Panc1 (cell line): ENCODE data around the gene RHBG. TPM values are rescaled to one million over a fixed set of nuclear protein-coding genes. Genes with fewer than 3 reads are reported as not detected.

Source experiments
- ATAC-seq: fragments of 200-7000 bp; cut with Tn5 transposase; 2 replicates; pipeline ENCODE4 v1.9.1; 2020; ENCODE audit warnings: mild to moderate bottlenecking, moderate library complexity
- BruUV-seq: library from RNA; stranded (reverse); fragments of 400-500 nt; replicated peaks from 2 replicates; lab custom pipeline; 2021; lab: Mats Ljungman, UMichigan
- CTCF ChIA-PET: fragments of 300-600 bp; sonication (Branson Sonifier 250); formaldehyde crosslinking; loops from one replicate; lab custom pipeline; 2022; ENCODE audit warnings: antibody characterized with exemption; lab: Charles Lee
- POLR2A ChIA-PET: fragments of 300-600 bp; sonication (Branson Sonifier 250); formaldehyde crosslinking; loops from one replicate; lab custom pipeline; 2022; ENCODE audit warnings: antibody characterized with exemption; lab: Charles Lee
- DNase-seq: peaks from one replicate; pipeline ENCODE4 v3.0.0-alpha.2; 2010; ENCODE audit warnings: low read depth, low spot score
- H3K27ac ChIP-seq: 2 replicates; pipeline ENCODE4 v1.5.1; 2011; ENCODE audit warnings: mild to moderate bottlenecking, low read length, inconsistent platforms
- H3K27me3 ChIP-seq: fragments of 200-500 bp; sonication (Bioruptor generic); 2 replicates; pipeline ENCODE4 v1.6.0; 2014; ENCODE audit warnings: low read length, inconsistent platforms; ENCODE audit not compliant: control insufficient read depth, insufficient read depth
- H3K36me3 ChIP-seq: fragments of 200-500 bp; sonication (Bioruptor generic); 2 replicates; pipeline ENCODE4 v1.5.1; 2014; ENCODE audit warnings: inconsistent platforms, mild to moderate bottlenecking, low read length, moderate library complexity; ENCODE audit not compliant: control insufficient read depth, insufficient read depth
- H3K4me1 ChIP-seq: 2 replicates; pipeline ENCODE4 v1.5.1; 2011; ENCODE audit warnings: inconsistent platforms, mild to moderate bottlenecking, low read length, moderate library complexity; ENCODE audit not compliant: control insufficient read depth, insufficient read depth
- H3K4me3 ChIP-seq, 2 experiments: 2 replicates each; pipeline ENCODE4 v1.5.1; 2011 to 2012; ENCODE audit warnings: low read depth in 2 of 2, low read length in 2 of 2, mild to moderate bottlenecking in 2 of 2, inconsistent platforms in 1 of 2, moderate library complexity in 1 of 2
- H3K9me3 ChIP-seq: fragments of 200-500 bp; sonication (Bioruptor generic); 2 replicates; pipeline ENCODE4 v1.5.1; 2014; ENCODE audit warnings: low read depth, mild to moderate bottlenecking, inconsistent platforms, low read length, moderate library complexity; ENCODE audit not compliant: control insufficient read depth, insufficient read depth
- POLR2AphosphoS5 ChIP-seq: IDR thresholded peaks from 2 replicates; pipeline ENCODE4 v1.6.1; 2012; ENCODE audit warnings: mild to moderate bottlenecking, low read depth, low read length, moderate library complexity
- SIN3A ChIP-seq: IDR thresholded peaks from 2 replicates; pipeline ENCODE4 v1.6.1; 2012; ENCODE audit warnings: low read depth, mild to moderate bottlenecking, low read length, moderate library complexity, borderline replicate concordance; ENCODE audit not compliant: insufficient read depth
- TCF7L2 ChIP-seq: IDR thresholded peaks from 2 replicates; pipeline ENCODE4 v1.6.1; 2011; ENCODE audit warnings: mild to moderate bottlenecking, low read depth, low read length, inconsistent platforms
- in situ Hi-C: cut with HindIII; loops from 2 replicates; pipeline ENCODE4 v1.10.0; 2016; ENCODE audit warnings: low sequenced_read_pairs, low pct_unique_long_range_greater_than_20kb
- intact Hi-C: fragments of 100-400 bp; cut with micrococcal nuclease; formaldehyde crosslinking; loops from one replicate; pipeline ENCODE4 v1.10.0; 2022; ENCODE audit not compliant: unreplicated experiment
- total RNA-seq: library from RNA; stranded (reverse); gene quantifications from one replicate; pipeline ENCODE4 v1.2.1, GENCODE V29; 2021; ENCODE audit not compliant: unreplicated experiment
- TF ChIP-seq, protein P1 (sequence below), 2 experiments: IDR thresholded peaks; 2 replicates each; pipeline ENCODE4 v1.6.1; 2011 to 2012; ENCODE audit warnings: low read depth in 2 of 2, control low read depth in 1 of 2, low read length in 1 of 2, mild to moderate bottlenecking in 1 of 2, moderate library complexity in 1 of 2; ENCODE audit not compliant: insufficient read depth in 1 of 2
- TF ChIP-seq, protein P2 (sequence below): fragments of 450-650 bp; IDR thresholded peaks from 2 replicates; pipeline ENCODE4 v1.5.1; 2017; ENCODE audit warnings: mild to moderate bottlenecking

The RHBG gene
- total RNA-seq, 1 experiment from 2014 or later = 0.28 TPM

DNA sequence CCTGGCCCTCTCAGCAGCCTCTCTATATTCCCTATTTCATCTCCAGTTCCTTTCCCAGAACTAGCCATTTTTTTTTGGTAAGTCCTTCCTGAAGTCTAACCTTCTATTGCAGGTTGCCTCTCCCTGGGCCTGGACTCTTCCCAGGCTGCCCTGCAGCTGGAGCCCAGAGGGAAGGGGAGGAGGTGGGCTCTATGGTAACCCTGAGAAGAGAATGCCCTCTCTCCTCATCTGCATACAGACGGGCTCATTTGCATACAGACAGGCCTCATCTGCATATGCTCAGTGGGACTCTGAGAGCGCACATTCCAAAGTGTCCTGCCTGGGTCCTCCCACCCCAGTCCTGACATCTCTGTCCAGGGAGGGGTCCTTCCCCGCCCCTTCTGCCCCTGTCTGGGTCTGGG is 32.7 kb downstream of the RHBG start:
- BruUV-seq = no TSS peak
- Histone ChIP-seq H3K36me3 (no peaks in the 10 kb centered on the region), H3K27ac (no peak overlapping the region), H3K4me1 (no peaks in the 10 kb centered on the region), H3K4me3 (no peak overlapping the region), H3K9me3 (no peaks in the 10 kb centered on the region), H3K27me3 (no peaks in the 10 kb centered on the region)
- ATAC-seq = no peak
- CTCF ChIA-PET = no interaction called here
- TF ChIP-seq, protein P1, sequence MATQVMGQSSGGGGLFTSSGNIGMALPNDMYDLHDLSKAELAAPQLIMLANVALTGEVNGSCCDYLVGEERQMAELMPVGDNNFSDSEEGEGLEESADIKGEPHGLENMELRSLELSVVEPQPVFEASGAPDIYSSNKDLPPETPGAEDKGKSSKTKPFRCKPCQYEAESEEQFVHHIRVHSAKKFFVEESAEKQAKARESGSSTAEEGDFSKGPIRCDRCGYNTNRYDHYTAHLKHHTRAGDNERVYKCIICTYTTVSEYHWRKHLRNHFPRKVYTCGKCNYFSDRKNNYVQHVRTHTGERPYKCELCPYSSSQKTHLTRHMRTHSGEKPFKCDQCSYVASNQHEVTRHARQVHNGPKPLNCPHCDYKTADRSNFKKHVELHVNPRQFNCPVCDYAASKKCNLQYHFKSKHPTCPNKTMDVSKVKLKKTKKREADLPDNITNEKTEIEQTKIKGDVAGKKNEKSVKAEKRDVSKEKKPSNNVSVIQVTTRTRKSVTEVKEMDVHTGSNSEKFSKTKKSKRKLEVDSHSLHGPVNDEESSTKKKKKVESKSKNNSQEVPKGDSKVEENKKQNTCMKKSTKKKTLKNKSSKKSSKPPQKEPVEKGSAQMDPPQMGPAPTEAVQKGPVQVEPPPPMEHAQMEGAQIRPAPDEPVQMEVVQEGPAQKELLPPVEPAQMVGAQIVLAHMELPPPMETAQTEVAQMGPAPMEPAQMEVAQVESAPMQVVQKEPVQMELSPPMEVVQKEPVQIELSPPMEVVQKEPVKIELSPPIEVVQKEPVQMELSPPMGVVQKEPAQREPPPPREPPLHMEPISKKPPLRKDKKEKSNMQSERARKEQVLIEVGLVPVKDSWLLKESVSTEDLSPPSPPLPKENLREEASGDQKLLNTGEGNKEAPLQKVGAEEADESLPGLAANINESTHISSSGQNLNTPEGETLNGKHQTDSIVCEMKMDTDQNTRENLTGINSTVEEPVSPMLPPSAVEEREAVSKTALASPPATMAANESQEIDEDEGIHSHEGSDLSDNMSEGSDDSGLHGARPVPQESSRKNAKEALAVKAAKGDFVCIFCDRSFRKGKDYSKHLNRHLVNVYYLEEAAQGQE (IDR thresholded peaks at IDR 0.05; ENCODE audit: insufficient read depth in 1 of 2, low read depth in 2 of 2, low read length in 1 of 2) = no peak
- TF ChIP-seq TCF7L2 (no peak), POLR2AphosphoS5 (no peak), SIN3A (no peak)
- TF ChIP-seq, protein P2, sequence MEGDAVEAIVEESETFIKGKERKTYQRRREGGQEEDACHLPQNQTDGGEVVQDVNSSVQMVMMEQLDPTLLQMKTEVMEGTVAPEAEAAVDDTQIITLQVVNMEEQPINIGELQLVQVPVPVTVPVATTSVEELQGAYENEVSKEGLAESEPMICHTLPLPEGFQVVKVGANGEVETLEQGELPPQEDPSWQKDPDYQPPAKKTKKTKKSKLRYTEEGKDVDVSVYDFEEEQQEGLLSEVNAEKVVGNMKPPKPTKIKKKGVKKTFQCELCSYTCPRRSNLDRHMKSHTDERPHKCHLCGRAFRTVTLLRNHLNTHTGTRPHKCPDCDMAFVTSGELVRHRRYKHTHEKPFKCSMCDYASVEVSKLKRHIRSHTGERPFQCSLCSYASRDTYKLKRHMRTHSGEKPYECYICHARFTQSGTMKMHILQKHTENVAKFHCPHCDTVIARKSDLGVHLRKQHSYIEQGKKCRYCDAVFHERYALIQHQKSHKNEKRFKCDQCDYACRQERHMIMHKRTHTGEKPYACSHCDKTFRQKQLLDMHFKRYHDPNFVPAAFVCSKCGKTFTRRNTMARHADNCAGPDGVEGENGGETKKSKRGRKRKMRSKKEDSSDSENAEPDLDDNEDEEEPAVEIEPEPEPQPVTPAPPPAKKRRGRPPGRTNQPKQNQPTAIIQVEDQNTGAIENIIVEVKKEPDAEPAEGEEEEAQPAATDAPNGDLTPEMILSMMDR = no peak
- intact Hi-C loops = no loop called here
- POLR2A ChIA-PET = no interaction called here
- in situ Hi-C loops = no loop called here
- no peak for DNase-seq

DNA sequence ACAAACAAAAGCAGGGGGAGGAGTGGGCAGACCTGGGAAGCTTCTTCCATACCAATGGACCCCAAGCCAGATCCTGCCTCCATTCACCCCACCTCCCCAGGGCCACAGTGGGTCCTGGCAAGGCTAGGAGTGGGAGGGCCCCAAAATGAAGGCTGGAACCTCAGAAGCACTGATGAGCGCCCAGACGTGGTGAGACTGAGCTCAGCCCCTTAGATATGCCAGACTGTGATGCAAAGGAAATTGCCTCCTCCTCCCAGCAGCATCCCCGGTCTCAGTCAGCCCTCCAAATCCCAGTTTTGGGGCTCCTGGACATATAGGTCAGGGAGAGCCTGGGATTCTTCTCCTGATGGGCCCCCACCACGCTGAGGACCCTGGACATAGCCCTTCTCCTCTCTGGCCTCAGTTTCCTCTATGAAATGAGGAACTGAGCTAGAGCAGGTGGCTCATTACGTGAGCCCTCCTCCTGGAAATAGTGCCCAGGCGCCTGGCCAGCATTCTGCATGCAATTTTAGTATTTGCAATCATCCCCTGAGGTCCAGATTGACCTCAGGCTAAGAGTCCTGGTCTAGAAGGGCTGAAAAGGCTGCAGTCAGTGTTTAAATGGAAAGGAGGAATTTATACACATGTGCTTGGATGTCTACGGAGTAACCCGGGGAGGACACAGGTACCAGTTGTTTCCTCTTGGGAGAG is 33.5 kb downstream of the RHBG start:
- Histone ChIP-seq H3K9me3 (no peaks in the 10 kb centered on the region), H3K27me3 (no peaks in the 10 kb centered on the region), H3K36me3 (no peaks in the 10 kb centered on the region), H3K4me1 (no peaks in the 10 kb centered on the region), H3K27ac (no peak overlapping the region), H3K4me3 (no peak overlapping the region)
- ChIA-PET CTCF (no interaction called here), POLR2A (no interaction called here)
- no peak for ATAC-seq
- no peak for DNase-seq
- TF ChIP-seq, protein P2 = no peak
- no peak for TF ChIP-seq SIN3A
- no peak for TF ChIP-seq TCF7L2
- no peak for TF ChIP-seq POLR2AphosphoS5
- TF ChIP-seq, protein P1 (IDR thresholded peaks at IDR 0.05; ENCODE audit: insufficient read depth in 1 of 2, low read depth in 2 of 2, low read length in 1 of 2) = no peak
- BruUV-seq = no TSS peak
- intact Hi-C loops (no loop called here), in situ Hi-C loops (no loop called here)
